Ovary (tissue), 3 donors: ENCODE results near the gene VPS35L.

Experiments used
- EP300 ChIP-seq: sonication (generic); formaldehyde crosslinking; IDR thresholded peaks from one replicate; pipeline ENCODE4 v1.6.1; 2017; ENCODE audit warnings: antibody characterized with exemption
- POLR2A ChIP-seq: fragments of 450-650 bp; IDR thresholded peaks from one replicate; pipeline ENCODE4 v1.6.1; 2017; ENCODE audit warnings: antibody characterized with exemption, mild to moderate bottlenecking, moderate library complexity
- TF ChIP-seq, protein P1 (sequence below), 3 donors: fragments of 450-650 bp in 2 of 3; fragments of 200-600 bp in 1 of 3; IDR thresholded peaks; one replicate each; pipeline versions ENCODE4 v1.5.1 to v1.8.0; 2016 to 2022; ENCODE audit warnings: antibody characterized with exemption in 3 of 3, mild to moderate bottlenecking in 1 of 3
- donor health status: DM: no; HTN: no; CAD: no.

DNA sequence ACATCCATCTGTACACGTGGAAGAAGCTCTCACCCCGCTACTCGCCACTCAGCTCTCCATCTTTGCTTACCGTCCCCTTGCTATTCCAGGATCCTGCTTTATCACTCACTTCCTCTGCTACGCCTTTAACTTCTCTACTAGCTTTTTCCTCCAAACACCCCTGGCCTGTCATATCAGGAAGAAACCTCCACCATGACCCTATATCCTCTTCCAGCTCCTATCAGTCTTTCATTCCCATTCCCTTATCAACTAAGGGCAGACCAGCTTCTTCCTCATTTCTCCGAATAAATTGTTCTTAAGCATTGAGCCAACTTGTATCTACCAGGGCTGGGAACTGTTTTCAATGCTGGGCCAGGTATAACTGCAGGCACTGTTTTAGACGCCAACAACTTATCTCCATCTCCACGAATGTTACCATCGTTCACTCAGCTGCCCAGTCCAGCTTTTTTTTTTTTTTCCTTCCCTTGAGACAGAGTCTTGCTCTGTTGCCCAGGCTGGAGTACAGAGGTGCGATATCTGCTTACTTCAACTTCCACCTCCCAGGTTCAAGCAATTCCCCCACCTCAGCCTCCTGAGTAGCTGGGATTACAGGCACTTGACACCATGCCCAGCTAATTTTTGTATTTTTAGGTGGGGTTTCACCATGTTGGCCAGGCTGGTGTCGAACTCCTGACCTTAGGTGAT, 166.9 kb downstream of the VPS35L start:
- TF ChIP-seq POLR2A (no peak), EP300 (no peak)
- TF ChIP-seq, protein P1, sequence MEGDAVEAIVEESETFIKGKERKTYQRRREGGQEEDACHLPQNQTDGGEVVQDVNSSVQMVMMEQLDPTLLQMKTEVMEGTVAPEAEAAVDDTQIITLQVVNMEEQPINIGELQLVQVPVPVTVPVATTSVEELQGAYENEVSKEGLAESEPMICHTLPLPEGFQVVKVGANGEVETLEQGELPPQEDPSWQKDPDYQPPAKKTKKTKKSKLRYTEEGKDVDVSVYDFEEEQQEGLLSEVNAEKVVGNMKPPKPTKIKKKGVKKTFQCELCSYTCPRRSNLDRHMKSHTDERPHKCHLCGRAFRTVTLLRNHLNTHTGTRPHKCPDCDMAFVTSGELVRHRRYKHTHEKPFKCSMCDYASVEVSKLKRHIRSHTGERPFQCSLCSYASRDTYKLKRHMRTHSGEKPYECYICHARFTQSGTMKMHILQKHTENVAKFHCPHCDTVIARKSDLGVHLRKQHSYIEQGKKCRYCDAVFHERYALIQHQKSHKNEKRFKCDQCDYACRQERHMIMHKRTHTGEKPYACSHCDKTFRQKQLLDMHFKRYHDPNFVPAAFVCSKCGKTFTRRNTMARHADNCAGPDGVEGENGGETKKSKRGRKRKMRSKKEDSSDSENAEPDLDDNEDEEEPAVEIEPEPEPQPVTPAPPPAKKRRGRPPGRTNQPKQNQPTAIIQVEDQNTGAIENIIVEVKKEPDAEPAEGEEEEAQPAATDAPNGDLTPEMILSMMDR (IDR thresholded peaks at IDR 0.05), result no peak
